Amniotic epithelial cell (primary cell): Measurements from ENCODE around the gene NADK2.

Experiments used
- DNase-seq: peaks from one replicate; pipeline ENCODE4 v3.0.0-alpha.2; 2010; ENCODE audit warnings: low read depth

NADK2 gene

DNA sequence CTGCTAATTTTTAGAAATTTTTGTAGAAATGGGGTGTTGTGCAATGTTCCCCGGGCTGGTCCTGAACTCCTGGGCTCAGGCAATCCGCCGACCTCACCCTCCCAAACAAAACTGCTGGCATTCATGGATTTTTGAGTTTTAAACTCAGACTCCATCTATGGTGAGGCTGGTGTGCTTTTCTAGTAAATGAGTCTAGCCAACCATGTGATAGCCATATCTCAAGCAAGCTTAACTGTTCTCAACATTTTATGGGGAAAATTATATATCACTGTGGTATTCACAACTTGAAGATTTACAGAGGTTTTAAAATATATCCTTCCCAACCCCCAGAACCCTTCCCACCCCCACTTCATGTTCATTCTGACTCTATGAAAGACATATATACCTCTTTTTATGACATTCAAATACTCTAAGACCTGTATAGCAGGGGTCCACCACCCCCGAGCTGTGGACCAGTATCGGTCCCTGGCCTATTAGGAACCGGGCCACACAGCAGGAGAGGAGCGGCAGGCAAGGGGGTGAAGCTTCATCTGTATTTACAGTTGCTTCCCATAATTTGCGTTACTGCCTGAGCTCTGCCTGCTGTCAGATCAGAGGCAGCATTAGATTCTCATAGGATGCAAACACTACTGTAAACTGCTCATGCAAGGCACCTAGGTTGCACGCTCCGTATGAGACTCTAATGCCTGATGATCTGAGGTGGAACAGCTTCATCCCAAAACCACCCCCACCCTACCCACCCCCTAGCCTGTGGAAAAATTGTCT lies 4.5 kb upstream of the NADK2 start:
- DNase-seq: peak; percentile 43

DNA sequence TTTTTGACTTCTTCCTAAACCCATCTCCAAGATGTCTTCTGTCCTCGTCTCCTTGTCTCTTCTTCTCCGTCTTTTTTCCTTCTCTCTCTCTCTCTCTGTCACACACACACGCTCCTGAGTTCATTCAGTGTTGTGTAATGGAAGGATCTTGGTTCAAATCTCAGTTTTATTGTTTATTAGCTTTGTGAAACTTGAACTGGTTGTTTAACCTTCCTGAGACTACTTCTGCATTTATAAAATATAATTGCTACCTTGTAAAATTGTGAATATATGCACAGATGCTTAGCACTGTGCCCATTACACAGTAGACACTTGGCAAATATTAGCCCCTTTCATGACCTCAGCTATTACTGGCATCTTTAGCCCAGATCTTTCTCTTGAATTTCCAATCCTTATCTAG lies 2.4 kb upstream of the NADK2 start:
- DNase-seq: no peak

DNA sequence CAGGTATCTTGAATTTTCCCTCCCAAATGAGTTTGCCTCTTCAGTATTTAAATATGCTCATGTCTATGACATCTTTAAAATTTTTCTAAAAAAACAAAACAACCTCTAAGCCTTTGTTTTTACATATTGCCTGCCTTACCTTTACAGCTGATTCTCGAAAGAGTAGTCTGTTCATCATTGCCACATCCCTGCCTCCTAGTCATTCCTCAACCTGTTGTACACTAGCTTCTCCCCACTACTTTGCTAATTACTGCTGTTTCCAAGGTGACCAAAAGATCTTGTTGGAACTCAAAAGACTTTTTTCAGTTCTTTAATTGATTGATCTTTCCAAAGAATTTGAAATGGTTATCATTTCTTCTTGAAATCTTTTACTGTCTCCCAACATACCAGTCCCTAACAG lies 1.9 kb upstream of the NADK2 start:
- DNase-seq: no peak

DNA sequence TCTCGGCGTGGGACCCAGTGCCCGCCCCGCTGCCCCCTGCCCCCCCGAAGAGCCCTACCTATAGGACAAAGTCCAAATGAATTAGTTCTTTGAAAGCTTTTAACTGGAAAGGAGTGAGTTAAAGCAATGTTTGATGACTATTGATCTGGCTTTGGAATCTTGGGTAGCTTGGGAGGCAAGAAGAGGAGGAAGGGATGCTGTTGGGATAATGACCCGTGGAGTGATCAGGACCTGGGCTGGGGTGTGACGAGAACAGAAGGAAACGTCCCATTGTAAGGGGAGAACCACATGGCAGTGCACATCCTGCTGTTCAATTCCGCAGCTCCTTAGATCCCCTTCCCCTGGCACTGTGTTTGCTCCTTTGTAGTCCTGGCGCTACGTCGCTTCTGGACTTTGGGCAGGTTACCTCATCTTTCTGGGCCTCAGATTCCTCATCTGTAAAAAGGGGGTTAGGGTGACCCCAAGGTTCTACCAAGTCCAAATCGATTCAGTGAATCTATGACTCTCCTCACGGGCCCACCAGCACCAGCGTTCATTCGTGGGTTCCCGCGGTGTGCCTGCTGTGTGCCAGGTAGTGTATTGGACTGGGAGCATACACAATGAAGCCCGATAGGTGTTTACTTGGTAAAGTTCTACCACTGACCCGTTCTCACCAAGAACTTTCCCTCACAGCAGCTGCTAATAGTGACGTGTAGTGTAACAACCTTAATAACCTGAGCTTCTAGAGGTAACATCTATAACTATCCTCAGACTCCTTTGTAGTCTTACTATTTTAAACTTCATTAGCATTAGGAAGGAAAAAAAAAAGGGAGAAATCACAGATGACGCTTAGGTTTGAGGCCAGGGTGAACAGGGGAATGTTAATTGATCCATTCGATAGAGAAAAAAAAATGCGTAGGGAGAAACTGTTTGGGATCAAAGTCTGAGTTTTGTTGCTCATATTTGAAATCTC lies 1.1 kb upstream of the NADK2 start:
- DNase-seq: no peak

DNA sequence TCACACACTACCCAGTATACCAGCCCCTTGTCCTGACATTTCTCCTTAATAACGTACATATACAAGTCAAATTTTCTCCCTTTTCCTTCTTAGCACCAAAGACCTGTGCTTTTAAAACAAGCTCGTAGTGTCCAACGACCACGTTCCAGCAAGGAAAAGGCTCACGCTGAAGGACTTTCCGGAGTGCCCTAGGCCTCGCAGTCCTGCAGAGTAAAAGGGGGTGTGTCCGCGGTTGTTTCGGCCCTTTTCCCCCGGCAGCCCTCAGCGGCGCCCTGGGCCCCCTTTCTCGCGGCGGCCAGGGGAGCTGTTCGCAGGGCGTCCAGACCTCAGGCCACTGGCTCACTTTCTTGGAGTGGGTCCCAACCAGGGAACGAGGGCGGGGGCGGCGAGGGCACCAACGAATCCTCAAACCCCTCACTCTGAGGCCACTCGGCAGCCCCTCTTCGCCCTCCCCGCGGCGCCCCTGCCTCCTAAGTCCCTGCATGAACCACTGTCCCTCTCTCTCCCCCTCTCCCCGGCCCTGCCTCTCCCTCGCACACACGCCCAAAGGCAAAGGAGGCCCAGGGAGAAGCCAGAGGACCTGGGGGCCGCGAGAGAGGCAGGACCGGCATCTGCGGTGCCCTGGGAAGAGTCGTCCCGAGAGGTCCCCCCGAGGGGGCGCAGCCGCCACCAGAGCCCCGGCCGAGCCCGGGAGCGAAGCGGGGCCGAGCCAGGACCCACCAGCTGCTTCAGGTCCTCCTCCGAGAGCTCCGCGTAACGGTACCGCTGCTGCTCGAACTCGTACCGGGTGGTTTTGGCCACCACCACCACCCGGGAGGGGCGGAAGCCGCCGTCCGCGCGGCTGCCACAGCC lies 720 bp downstream of the NADK2 start:
- DNase-seq: peak; percentile 57

DNA sequence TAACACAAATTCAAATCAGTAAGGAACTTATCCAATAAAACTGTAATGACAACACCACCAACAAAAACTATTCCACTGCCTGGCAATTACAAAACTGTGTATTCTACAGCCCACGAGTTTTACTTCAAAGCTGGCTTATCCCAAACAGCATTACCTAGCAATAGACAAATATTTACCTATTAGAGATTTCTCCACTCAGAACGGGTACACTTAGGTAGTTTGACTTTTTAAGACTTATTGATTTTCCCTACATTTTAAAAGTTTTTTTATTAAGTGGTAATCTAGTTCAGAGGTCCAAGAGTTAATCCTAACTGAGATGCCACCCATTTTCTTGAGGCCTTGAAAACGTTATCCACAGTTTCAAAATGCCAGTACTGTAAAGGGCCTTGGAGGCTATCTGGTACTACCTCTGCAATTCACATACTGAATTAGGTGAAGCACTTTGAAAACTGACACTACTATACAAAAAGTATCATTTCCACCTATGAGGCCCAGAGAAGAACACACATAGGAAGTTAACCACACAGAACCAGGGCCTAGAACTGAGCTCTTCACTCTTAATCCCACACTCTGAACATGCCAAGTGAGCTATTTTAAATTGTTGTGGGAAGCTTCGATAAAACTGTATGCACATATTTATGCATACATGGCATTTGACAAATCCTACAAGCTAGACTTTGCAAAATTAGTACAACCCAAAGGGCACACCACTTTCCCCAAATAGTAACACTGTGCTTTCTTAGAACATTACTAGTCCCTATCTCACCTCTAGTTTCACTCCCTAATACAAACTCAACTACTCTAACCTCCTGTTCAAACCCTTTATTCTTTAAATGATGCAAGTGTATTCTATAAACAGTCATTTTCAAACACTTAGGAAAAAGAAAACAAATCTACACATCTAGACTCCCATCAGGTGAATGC lies 2.1 kb downstream of the NADK2 start:
- no peak for DNase-seq

DNA sequence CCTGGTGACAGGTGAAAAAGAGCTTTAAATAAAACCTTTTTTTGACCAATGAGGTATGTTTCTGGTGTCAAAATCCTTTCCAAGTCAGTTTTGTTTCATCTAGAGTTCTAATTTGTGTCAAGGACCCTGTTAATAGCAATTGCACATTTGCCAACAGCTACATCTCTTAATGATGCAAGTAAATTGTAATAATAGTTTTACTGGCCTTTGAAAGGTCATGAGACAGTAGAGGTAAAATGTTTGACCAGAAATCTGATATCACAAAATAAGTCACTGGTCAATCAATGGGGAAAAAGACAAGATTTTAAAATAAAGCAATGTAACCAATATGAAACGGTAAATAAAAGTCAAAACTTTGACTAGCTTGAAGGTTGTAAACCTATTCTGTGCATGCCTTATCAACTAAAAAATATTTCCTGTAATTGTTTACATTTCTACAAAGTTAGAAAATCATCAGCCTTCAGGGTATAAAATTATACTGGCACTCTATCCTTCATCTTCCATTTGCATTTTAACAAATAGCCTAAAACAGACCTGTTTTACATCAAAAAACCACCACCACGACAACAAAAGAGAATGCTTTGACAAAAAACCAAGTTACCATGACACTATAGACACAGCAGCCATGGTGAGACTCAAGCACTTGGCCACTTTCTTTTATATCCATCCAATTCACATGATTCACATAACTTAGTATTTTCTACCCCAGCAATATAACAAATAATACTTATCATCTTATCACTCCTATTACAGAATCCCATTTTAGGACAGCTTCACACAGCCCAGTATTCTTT lies 3.0 kb downstream of the NADK2 start:
- DNase-seq: no peak

DNA sequence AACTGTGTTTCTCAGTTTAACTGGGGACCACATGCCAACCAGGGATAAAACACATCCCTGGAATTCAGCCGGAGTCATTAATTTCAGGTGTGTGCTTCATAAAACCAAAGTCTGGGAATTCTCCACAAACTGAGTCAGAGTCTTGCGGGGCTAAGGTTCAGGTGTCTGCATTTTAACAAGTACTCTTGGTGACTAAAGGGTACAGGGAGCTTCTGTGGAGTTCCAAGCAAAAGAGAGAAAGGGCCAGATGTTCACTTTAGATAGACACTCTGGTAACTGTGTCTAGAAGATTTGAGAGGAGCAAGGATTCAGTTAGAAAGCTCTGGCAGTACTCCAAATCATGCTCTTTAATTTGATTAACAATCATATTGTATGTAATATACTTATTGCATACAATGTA lies 4.0 kb downstream of the NADK2 start:
- no peak for DNase-seq

DNA sequence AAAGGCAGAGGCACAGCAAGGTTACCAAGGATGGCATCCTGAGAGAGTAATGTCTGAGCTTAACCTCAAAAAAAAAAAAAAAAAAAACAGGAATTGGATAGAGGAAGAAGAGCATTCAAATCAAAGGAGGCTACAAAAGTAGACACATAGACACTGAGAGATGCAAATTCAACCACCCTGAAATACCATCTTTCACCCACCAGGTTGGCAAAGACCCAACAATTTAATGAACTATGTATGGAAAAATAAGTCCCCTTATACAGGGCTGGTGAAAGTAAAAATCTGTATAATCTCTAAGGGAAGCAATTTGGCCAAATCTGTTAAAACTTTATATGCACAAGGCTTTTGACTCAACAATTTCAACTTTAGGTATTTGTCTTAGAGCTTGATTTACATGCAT lies 4.9 kb downstream of the NADK2 start:
- DNase-seq: no peak

DNA sequence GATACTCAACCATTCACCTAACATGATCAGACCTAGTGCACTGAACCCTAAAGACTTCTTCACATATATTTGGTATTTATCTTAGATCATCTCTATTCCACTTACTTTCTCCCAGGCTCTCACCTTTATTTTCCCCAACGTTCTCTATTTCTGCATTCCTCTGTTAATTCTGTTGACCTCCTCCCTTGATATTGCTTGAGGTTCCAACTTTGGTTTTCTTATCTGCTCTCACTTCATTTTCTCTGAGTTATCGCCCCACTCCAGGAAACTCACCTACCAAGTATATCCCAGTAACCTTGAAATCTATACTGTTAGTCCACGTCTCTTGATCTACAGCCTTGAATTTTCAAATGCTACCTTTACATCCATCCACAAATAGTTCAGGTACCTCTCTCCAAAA lies 9.2 kb downstream of the NADK2 start:
- DNase-seq: no peak

DNA sequence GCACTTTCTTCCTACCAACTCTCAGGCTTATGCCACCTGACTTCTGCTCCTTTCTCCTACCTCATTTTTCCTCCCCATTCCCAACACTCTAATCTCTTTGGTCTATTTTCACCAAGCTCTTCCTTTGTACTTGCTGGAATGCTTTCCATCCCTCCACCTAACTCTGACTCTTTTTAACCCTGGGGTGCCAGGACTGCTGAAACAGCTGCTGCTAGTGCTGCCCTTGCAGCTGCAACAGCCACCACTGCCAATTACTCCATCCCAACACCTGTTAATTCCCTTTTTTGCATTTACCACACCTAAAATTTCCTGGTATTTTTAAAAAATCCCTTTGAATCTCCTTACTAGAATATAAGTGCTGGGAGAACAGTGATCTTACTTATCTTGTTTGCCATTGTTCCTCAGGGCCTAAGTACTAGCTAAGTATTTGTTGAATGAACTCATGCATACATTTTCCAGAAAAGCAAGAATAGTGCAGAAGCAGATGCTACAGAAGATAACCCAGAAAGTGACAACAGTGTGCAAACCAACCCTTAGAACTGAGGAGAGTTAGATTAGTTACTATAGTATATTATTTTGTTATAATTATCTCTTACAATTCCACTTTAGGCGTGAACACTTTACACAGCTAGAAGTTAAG lies 11.5 kb downstream of the NADK2 start:
- no peak for DNase-seq

DNA sequence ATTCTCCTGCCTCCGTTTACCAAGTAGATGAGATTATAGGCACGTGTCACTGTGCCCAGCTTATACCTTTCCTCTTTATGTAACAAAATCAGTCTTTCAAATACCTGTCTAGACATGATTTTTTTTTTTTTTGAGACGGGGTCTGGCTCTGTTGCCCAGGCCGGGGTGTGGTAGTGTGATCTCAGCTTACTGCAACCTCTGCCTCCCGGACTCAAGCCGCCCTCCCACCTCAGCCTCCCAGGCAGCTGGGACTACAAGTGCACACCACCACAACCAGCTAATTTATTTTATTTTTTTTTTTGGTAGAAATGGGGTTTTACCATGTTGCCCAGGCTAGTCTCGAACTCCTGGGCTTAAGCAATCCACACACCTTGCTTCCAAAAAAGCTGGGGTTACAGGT lies 13.2 kb downstream of the NADK2 start:
- DNase-seq: no peak

DNA sequence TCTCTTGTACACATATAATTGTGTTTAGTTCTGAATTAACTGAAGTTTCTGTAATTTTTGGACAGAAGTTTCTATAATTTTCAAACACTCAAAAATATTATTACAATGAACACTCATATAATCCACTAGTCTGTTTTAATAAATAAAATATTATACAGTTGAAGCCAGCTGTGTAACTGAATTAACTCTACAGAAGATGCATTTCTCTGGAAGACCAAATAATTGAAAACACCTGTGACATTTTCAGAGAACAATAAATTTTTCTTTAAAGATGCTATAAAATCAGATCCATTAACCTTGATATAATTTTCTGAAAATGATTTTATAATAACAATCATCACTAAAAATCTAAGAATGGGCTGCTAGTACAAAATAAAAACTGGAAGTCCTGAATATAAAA lies 14.7 kb downstream of the NADK2 start:
- DNase-seq: no peak

DNA sequence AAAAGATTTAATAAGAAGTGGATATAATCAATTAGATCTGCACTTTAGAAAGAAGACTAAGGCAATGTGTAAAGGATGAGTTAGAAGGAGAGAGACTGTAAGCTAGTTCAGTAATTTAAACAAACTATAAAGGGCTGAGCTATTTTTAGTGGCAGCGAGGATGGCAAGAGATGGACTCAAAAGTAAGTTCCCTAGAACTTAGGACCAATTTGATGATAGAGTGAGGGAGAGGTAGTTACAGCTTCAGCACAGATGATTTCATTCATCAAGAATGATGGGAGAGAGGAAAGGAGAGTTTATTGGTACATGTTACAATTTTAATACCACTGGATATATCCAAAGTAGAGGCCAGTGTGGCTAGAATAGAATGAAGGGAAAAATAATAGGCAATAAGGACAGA lies 19.1 kb downstream of the NADK2 start:
- no peak for DNase-seq

DNA sequence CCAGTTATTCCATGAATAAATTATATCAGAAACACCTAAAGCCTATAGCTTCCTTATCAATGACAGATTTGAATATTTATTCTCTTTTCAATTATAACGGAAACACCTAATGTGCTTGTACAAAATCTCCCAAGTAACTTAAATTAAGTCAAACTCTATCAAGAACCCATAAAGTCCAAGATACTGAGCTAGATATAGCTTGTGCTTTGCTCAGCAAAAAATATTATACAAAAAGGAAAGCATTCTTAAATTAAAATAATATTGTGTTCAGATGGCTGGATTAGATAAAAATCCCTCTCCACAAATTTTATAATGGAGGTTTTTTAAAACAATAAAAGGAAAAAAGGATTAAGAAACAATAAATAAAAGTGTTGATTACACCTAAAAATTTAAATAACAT lies 23.7 kb downstream of the NADK2 start:
- no peak for DNase-seq

DNA sequence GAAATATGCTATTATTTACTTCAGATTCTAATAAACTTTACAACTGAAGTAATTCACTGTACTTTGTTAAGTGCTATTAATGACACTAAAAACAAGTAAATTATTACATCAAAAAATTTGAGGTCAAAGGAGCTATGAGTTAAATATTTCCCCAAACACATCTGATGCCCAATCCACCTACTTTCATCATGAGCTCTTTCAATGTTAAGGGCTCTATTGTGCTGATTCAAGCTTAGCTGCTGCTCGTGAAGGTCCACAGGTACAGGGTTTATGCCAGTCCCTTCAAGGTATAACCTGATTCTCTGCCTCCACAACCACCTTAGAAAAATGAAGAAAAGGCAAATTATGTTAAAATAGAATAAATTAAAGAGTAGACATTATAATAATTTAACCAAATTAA lies 24.2 kb downstream of the NADK2 start:
- no peak for DNase-seq

DNA sequence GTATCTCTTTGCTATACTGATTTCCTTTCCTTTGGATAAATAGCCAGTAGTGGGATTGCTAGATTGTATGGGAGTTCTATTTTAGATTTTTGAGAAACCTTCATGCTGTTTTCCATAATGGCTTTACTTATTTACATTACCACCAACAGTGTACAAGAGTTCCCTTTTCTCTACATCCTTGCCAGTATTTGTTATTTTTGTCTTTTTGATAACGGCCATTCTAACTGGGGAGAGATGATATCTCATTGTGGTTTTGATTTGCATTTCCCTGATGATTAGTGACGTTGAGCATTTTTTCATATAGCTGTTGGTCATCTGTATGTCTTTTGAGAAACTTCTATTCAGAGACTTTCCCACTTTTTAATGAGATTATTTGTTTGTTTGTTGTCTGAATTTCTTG lies 25.8 kb downstream of the NADK2 start:
- DNase-seq: no peak

DNA sequence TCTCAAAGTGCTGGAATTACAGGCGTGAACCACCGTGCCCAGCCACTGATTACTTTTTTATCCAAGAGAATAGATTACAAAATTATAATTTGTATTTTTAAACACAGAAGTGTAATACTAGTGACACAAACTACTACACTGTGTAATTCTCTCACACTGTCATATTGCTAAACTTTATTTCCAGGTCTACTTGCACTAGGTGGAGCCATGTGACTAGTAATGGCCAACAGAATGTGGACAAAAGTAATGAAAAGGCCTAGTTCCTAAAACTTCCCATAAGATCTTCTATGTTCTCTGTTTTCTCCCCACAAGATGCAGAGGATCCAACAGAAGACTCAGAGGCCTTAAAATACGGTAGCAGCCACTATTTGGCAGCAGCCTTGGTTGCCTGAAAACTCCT lies 27.3 kb downstream of the NADK2 start:
- DNase-seq: no peak

DNA sequence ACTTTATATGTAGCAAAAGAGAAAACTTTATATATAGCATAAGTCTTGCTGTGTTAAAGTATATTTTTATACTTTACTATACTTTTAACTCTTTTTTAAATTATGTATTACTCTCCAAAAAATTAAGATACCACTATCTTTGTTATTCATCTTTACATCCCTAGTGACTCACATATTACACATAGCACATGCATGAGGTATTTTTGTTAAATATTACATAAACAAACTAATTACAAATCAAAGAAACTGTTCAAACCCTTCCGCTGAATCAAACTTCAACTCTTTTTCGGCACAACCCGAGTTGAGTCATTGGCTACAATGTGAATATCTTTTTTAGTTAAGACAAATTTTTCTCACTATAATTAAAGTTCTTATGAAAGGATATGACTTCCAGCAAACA lies 32.1 kb downstream of the NADK2 start:
- peak; percentile 15 for DNase-seq

DNA sequence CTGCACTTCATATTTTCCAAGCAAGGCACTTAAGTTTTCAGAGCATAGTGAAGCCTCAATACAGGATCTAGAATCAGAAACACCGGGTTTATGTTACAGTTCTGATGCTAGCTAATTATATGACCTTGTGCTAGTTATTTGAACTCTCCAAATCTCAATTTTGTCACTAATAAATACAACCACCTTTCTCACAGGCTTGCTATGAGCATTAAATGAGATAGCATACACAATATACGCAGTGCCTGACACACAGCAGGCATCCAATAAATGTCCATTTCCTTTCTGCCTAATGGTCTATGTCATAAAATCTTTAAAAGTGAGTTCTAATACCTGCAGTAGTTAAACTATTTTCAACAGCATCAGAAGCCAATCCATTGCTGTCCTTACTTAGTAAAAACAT lies 32.9 kb downstream of the NADK2 start:
- DNase-seq: no peak
